B cell (primary cell): ENCODE results near the gene UNC119B. TPM values are rescaled to one million over a fixed set of nuclear protein-coding genes. Genes with fewer than 3 reads are reported as not detected.

Experiments
- ATAC-seq: fragments of 200-7000 bp; cut with Tn5 transposase; one replicate; pipeline ENCODE4 v1.10.0; 2021; ENCODE audit warnings: low read depth, mild to moderate bottlenecking, moderate number of reproducible peaks, moderate library complexity
- CTCF ChIA-PET: fragments of 350-600 bp; sonication (Branson Sonifier 250); formaldehyde crosslinking; loops from one replicate; lab custom pipeline; 2021; ENCODE audit warnings: antibody characterized with exemption, inconsistent platforms; lab: Charles Lee
- POLR2A ChIA-PET: fragments of 350-600 bp; sonication (Branson Sonifier 250); formaldehyde crosslinking; loops from one replicate; lab custom pipeline; 2021; ENCODE audit warnings: antibody characterized with exemption; lab: Charles Lee
- DNase-seq: peaks from one replicate; pipeline ENCODE4 v3.0.0; 2013
- H2AFZ ChIP-seq: 2 replicates; pipeline ENCODE4 v1.6.1; 2012; ENCODE audit warnings: mild to moderate bottlenecking, low read depth, low read length; ENCODE audit not compliant: insufficient read depth, poor library complexity, severe bottlenecking
- H3K27ac ChIP-seq, 2 donors: 1 replicate in 1 of 2; 2 replicates in 1 of 2; pipeline ENCODE4 v1.5.1; 2012 to 2013; ENCODE audit warnings: low read length in 2 of 2, mild to moderate bottlenecking in 2 of 2, moderate library complexity in 1 of 2
- H3K27me3 ChIP-seq, 4 experiments: fragments of 200-600 bp in 1 of 4; sonication (generic) in 1 of 4; replicated peaks in 1 of 4; 1 replicate in 2 of 4; 2 replicates in 2 of 4; pipeline versions ENCODE4 v1.6.1 to v1.7.0; 2013 to 2016; ENCODE audit warnings: low read length in 3 of 4, mild to moderate bottlenecking in 2 of 4, mixed read lengths in 1 of 4, moderate library complexity in 1 of 4; ENCODE audit not compliant: insufficient read depth in 4 of 4, control insufficient read depth in 3 of 4; ENCODE audit errors: control extremely low read depth in 1 of 4
- H3K36me3 ChIP-seq, 2 experiments: replicated peaks in 1 of 2; 1 replicate in 1 of 2; 2 replicates in 1 of 2; pipeline versions ENCODE4 v1.6.1 to v1.7.1; 2013; ENCODE audit warnings: low read length in 1 of 2; ENCODE audit not compliant: insufficient read depth in 2 of 2, control insufficient read depth in 1 of 2; ENCODE audit errors: control extremely low read depth in 1 of 2, extremely low read depth in 1 of 2
- H3K4me1 ChIP-seq, 2 donors: fragments of 200-600 bp in 1 of 2; sonication (generic) in 1 of 2; 1 replicate in 1 of 2; 2 replicates in 1 of 2; pipeline versions ENCODE4 v1.5.1 to v1.6.1; 2013 to 2017; ENCODE audit warnings: low read length in 2 of 2; ENCODE audit not compliant: control insufficient read depth in 2 of 2, insufficient read depth in 2 of 2
- H3K4me2 ChIP-seq: replicated peaks from 2 replicates; pipeline ENCODE3; 2012; ENCODE audit warnings: mild to moderate bottlenecking, low read depth, low read length; ENCODE audit not compliant: poor library complexity, severe bottlenecking
- H3K4me3 ChIP-seq, 5 experiments: fragments of 200-600 bp in 1 of 5; sonication (generic) in 1 of 5; 1 replicate in 3 of 5; 2 replicates in 2 of 5; pipeline versions ENCODE4 v1.5.1 to v1.7.0; 2011 to 2016; ENCODE audit warnings: low read length in 4 of 5, mild to moderate bottlenecking in 4 of 5, low read depth in 2 of 5, control low read depth in 1 of 5, moderate library complexity in 1 of 5; ENCODE audit not compliant: insufficient read depth in 1 of 5; ENCODE audit errors: control extremely low read depth in 1 of 5, extremely low read depth in 1 of 5
- H3K79me2 ChIP-seq: fragments of 200-600 bp; sonication (generic); one replicate; pipeline ENCODE4 v1.6.0; 2016; ENCODE audit warnings: low read length; ENCODE audit not compliant: control insufficient read depth, insufficient read depth
- H3K9ac ChIP-seq: fragments of 200-600 bp; sonication (generic); 2 replicates; pipeline ENCODE4 v1.6.1; 2017; ENCODE audit warnings: mild to moderate bottlenecking, low read length, moderate library complexity
- H3K9me3 ChIP-seq, 3 donors: one replicate each; pipeline versions ENCODE4 v1.6.1 to v1.7.1; 2013; ENCODE audit warnings: low read length in 2 of 3; ENCODE audit not compliant: control insufficient read depth in 2 of 3, insufficient read depth in 1 of 3; ENCODE audit errors: control extremely low read depth in 1 of 3
- H4K20me1 ChIP-seq: 2 replicates; pipeline ENCODE4 v1.6.0; 2012; ENCODE audit warnings: mild to moderate bottlenecking, low read length; ENCODE audit not compliant: insufficient read depth, control insufficient read depth, poor library complexity, severe bottlenecking
- H3K27ac Mint-ChIP-seq: one replicate; pipeline ENCODE4 v1.8.0; 2021; ENCODE audit warnings: mixed read lengths
- H3K27me3 Mint-ChIP-seq: one replicate; pipeline ENCODE4 v1.8.0; 2021; ENCODE audit warnings: mixed read lengths
- H3K4me1 Mint-ChIP-seq: one replicate; pipeline ENCODE4 v1.8.0; 2021; ENCODE audit warnings: mixed read lengths
- H3K4me3 Mint-ChIP-seq: one replicate; pipeline ENCODE4 v1.8.0; 2021; ENCODE audit warnings: mixed read lengths
- H3K9me3 Mint-ChIP-seq: one replicate; pipeline ENCODE4 v1.8.0; 2022; ENCODE audit warnings: mixed read lengths; ENCODE audit not compliant: insufficient read depth
- EZH2 ChIP-seq: IDR thresholded peaks from 2 replicates; pipeline ENCODE4 v1.6.1; 2012; ENCODE audit warnings: borderline replicate concordance, low read depth, mild to moderate bottlenecking, moderate library complexity, low read length; ENCODE audit not compliant: insufficient read depth, poor library complexity, severe bottlenecking
- WGBS: methylation state at CpG from one replicate; pipeline ENCODE4 v1.1.5; 2013; ENCODE audit warnings: missing lambda C conversion rate; ENCODE audit not compliant: insufficient coverage; 5-methylcytosine and 5-hydroxymethylcytosine counted together
- intact Hi-C: fragments of 100-400 bp; cut with micrococcal nuclease; formaldehyde crosslinking; loops from one replicate; pipeline ENCODE4 v1.10.0; 2022
- polyA plus RNA-seq: library from polyadenylated mRNA; depleted of rRNA; stranded (reverse); fragments of >200 nt; gene quantifications from 2 replicates; pipeline ENCODE4 v1.2.3, GENCODE V29; 2012
- total RNA-seq, 2 donors: library from RNA; stranded (reverse); fragments of 120-200 nt in 1 of 2; gene quantifications; 1 replicate in 1 of 2; 2 replicates in 1 of 2; pipeline versions ENCODE4 v1.2.3 to v1.2.4, GENCODE V29; 2013 to 2022
- TF ChIP-seq, protein P1 (sequence below): fragments of 200-600 bp; IDR thresholded peaks from one replicate; pipeline ENCODE4 v1.8.0; 2022; ENCODE audit warnings: antibody characterized with exemption, mild to moderate bottlenecking

Gene UNC119B
- total and polyA plus RNA-seq, 2 donors (not counting 1 experiment from before 2014, with no cell fraction given), result 7.2 to 22.7 TPM

DNA sequence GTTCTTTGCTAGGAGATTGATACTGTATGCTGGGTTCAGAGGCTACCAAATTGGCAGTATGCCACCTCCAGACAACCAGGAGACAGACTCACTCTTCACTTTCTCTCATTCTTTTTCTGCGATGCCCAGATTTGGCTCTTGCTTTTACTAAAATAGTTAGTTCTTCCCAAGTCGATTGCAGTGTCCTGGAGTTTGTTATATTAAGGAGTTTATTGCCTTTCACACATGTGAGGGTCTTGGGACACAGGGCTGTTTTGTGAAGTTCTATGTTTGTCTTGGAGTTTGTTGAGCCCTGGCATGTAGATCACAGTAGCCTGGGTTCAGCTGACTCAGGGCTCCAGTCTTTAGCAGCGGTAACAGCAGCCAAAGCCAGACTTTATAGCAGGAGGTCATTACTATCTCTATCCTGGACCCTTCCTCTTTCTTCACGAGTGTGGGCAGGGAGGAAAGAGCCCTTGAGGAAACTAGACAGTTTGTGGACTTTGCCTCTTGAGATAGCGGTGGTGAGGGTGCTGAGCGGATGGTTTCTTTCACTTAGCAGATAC lies 21.7 kb upstream of the UNC119B start:
- H3K9me3 Mint-ChIP-seq, result no peaks in the 10 kb centered on the region
- Histone ChIP-seq H4K20me1 (peaks cover 55% of the 10 kb centered on the region), H3K9ac (peak overlapping the region; percentile 77), H3K79me2 (peaks cover 63% of the 10 kb centered on the region), H3K4me2 (peak overlapping the region; percentile 84), H3K4me3 (peak overlapping the region in 3 of 5 experiments; percentile 2 to 78 (median 71)), H3K27ac (no peak overlapping the region), H3K27me3 (no peaks in the 10 kb centered on the region), H2AFZ (no peak overlapping the region), H3K36me3 (peaks cover 0 to 4% of the 10 kb centered on the region in 2 experiments), H3K4me1 (peaks cover 41 to 46% of the 10 kb centered on the region in 2 donors), H3K9me3 (peaks cover 0 to 6% (median 2%) of the 10 kb centered on the region in 3 donors)
- no peak for DNase-seq
- ATAC-seq, result no peak
- no peaks in the 10 kb centered on the region for H3K27me3 Mint-ChIP-seq
- intact Hi-C loops, result loop anchor here (5.0 to 10.0 kb wide), 2 partner anchors 166 to 1199 kb away; partner anchors contain the start of gene PSMD9
- POLR2A ChIA-PET, result no interaction called here
- CTCF ChIA-PET, result interaction anchor here (0.8 to 8.9 kb wide), 7 partner anchors 13 to 284 kb away, joined by 3 to 121 read pairs (median 4); partner anchors contain the start of gene POP5
- WGBS, result 0% methylated on average over 1 of the region's 6 CpGs
- H3K4me1 Mint-ChIP-seq, result peaks cover 45% of the 10 kb centered on the region
- H3K4me3 Mint-ChIP-seq, result peak overlapping the region; percentile 88
- TF ChIP-seq EZH2, result no peak
- TF ChIP-seq, protein P1, sequence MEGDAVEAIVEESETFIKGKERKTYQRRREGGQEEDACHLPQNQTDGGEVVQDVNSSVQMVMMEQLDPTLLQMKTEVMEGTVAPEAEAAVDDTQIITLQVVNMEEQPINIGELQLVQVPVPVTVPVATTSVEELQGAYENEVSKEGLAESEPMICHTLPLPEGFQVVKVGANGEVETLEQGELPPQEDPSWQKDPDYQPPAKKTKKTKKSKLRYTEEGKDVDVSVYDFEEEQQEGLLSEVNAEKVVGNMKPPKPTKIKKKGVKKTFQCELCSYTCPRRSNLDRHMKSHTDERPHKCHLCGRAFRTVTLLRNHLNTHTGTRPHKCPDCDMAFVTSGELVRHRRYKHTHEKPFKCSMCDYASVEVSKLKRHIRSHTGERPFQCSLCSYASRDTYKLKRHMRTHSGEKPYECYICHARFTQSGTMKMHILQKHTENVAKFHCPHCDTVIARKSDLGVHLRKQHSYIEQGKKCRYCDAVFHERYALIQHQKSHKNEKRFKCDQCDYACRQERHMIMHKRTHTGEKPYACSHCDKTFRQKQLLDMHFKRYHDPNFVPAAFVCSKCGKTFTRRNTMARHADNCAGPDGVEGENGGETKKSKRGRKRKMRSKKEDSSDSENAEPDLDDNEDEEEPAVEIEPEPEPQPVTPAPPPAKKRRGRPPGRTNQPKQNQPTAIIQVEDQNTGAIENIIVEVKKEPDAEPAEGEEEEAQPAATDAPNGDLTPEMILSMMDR, result no peak
- H3K27ac Mint-ChIP-seq, result no peak overlapping the region

GRCh38 chr12:120689397-120690082 lies 20.7 kb upstream of the UNC119B start:
- Mint-ChIP-seq H3K4me1 (peaks cover 41% of the 10 kb centered on the region), H3K27ac (no peak overlapping the region), H3K9me3 (no peaks in the 10 kb centered on the region), H3K4me3 (peak overlapping the region; percentile 88), H3K27me3 (no peaks in the 10 kb centered on the region)
- no peak for ATAC-seq
- WGBS, result 98% methylated on average over 6 of the region's 6 CpGs
- no peak for TF ChIP-seq EZH2
- TF ChIP-seq, protein P1, result no peak
- H3K9ac ChIP-seq, result no peak overlapping the region
- peaks cover 0 to 6% (median 2%) of the 10 kb centered on the region in 3 donors for H3K9me3 ChIP-seq
- DNase-seq, result no peak
- peaks cover 4 to 11% of the 10 kb centered on the region in 2 experiments for H3K36me3 ChIP-seq
- H3K4me3 ChIP-seq, result no peak overlapping the region
- H3K79me2 ChIP-seq, result peaks cover 70% of the 10 kb centered on the region
- H3K27ac ChIP-seq, result no peak overlapping the region
- peaks cover 36 to 39% of the 10 kb centered on the region in 2 donors for H3K4me1 ChIP-seq
- peak overlapping the region; percentile 84 for H3K4me2 ChIP-seq
- CTCF ChIA-PET, result interaction anchor here (1.2 to 8.9 kb wide), 4 partner anchors 10 to 41 kb away, joined by 3 to 121 read pairs (median 4); no protein-coding TSS in a partner anchor
- POLR2A ChIA-PET, result interaction anchor here (0.7 kb wide), 1 partner anchor 9 kb away, joined by 4 read pairs; no protein-coding TSS in a partner anchor
- peaks cover 55% of the 10 kb centered on the region for H4K20me1 ChIP-seq
- no peaks in the 10 kb centered on the region for H3K27me3 ChIP-seq
- intact Hi-C loops, result loop anchor here (5.0 to 10.0 kb wide), 2 partner anchors 165 to 1198 kb away; partner anchors contain the start of gene PSMD9
- no peak overlapping the region for H2AFZ ChIP-seq
